ENCODE data around the gene CHD9.

Gene CHD9, protein sequence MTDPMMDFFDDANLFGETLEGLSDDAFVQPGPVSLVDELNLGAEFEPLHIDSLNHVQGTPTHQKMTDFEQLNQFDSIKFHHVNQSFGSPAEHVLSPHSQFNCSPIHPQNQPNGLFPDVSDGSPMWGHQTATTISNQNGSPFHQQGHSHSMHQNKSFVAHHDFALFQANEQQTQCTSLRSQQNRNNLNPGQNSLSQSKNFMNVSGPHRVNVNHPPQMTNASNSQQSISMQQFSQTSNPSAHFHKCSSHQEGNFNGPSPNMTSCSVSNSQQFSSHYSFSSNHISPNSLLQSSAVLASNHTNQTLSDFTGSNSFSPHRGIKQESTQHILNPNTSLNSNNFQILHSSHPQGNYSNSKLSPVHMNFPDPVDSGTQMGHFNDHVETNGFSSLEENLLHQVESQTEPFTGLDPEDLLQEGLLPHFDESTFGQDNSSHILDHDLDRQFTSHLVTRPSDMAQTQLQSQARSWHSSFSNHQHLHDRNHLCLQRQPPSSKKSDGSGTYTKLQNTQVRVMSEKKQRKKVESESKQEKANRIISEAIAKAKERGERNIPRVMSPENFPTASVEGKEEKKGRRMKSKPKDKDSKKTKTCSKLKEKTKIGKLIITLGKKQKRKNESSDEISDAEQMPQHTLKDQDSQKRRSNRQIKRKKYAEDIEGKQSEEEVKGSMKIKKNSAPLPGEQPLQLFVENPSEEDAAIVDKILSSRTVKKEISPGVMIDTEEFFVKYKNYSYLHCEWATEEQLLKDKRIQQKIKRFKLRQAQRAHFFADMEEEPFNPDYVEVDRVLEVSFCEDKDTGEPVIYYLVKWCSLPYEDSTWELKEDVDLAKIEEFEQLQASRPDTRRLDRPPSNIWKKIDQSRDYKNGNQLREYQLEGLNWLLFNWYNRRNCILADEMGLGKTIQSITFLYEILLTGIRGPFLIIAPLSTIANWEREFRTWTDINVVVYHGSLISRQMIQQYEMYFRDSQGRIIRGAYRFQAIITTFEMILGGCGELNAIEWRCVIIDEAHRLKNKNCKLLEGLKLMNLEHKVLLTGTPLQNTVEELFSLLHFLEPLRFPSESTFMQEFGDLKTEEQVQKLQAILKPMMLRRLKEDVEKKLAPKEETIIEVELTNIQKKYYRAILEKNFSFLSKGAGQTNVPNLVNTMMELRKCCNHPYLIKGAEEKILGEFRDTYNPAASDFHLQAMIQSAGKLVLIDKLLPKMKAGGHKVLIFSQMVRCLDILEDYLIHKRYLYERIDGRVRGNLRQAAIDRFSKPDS (N-terminal part only)

GRCh38 chr16:53054670-53055485 is at the start of gene CHD9:
CHD9 (plus strand) TSS chr16:53054991; CDS start chr16:53156090, 101,099 bp downstream.
- no peaks in the 10 kb centered on the region for H3K36me3 ChIP-seq (ENCODE audit: control insufficient read depth, insufficient read depth, low read length)
- H3K9ac ChIP-seq (ENCODE audit: low read length), result peak within 1 kb of the TSS; percentile 78
- peaks cover 30% of the 10 kb centered on the region for H3K4me1 ChIP-seq (ENCODE audit: control insufficient read depth, insufficient read depth, low read length)
- H3K4me3 ChIP-seq (ENCODE audit: low read length), result peak within 1 kb of the TSS; percentile 72
- H3K9me3 ChIP-seq (ENCODE audit: control insufficient read depth, low read length), result no peaks in the 10 kb centered on the region
- H3K27me3 ChIP-seq (ENCODE audit: control insufficient read depth, insufficient read depth, low read length), result no peaks in the 10 kb centered on the region

DNA sequence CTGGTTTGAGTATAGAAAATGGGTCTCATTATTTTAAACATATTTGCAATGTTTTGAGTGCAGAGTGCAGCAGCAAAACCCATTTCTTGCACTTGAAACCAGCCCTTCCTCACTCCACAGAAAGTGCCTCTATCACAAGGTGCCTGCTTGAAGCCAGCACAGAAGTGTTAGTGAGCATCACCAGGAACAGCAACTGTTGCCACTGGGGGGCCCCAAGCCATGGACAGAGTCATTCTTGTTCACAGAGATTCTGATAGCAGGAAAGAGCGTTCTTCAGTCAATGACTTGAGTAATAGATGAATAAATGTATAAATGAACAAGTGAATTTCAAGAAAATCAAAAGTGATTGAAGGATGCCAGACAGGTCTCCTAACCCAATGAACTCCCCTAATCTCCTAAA is 47.7 kb upstream of the CHD9 start:
- Histone ChIP-seq H3K36me3 (ENCODE audit: control insufficient read depth, insufficient read depth, low read length) (no peaks in the 10 kb centered on the region), H3K9me3 (ENCODE audit: control insufficient read depth, low read length) (no peaks in the 10 kb centered on the region), H3K4me1 (ENCODE audit: control insufficient read depth, insufficient read depth, low read length) (no peaks in the 10 kb centered on the region), H3K27me3 (ENCODE audit: control insufficient read depth, insufficient read depth, low read length) (no peaks in the 10 kb centered on the region), H3K9ac (ENCODE audit: low read length) (no peak overlapping the region), H3K4me3 (ENCODE audit: low read length) (no peak overlapping the region)

DNA sequence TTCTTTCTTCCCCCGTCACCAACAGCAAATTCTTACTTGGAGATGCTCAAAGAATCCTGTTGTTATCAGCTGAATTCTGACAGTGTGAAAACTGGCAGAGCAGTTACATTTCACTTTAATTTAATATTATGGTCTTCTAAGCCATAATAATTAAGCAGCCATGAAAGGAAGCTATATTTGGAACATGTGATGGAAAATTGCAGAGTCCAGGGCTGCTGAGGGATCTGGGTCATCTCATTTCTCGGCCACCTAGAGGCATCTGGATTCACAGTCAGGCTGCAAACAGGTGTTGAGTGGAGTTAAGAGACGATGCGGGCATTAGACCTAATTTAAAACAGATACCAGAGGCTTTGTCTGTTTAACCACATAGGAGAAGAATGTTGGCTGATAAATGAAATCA is 40.5 kb upstream of the CHD9 start:
- no peaks in the 10 kb centered on the region for H3K36me3 ChIP-seq (ENCODE audit: control insufficient read depth, insufficient read depth, low read length)
- no peaks in the 10 kb centered on the region for H3K9me3 ChIP-seq (ENCODE audit: control insufficient read depth, low read length)
- no peaks in the 10 kb centered on the region for H3K27me3 ChIP-seq (ENCODE audit: control insufficient read depth, insufficient read depth, low read length)
- H3K4me3 ChIP-seq (ENCODE audit: low read length), result no peak overlapping the region
- no peaks in the 10 kb centered on the region for H3K4me1 ChIP-seq (ENCODE audit: control insufficient read depth, insufficient read depth, low read length)
- H3K9ac ChIP-seq (ENCODE audit: low read length), result no peak overlapping the region

DNA sequence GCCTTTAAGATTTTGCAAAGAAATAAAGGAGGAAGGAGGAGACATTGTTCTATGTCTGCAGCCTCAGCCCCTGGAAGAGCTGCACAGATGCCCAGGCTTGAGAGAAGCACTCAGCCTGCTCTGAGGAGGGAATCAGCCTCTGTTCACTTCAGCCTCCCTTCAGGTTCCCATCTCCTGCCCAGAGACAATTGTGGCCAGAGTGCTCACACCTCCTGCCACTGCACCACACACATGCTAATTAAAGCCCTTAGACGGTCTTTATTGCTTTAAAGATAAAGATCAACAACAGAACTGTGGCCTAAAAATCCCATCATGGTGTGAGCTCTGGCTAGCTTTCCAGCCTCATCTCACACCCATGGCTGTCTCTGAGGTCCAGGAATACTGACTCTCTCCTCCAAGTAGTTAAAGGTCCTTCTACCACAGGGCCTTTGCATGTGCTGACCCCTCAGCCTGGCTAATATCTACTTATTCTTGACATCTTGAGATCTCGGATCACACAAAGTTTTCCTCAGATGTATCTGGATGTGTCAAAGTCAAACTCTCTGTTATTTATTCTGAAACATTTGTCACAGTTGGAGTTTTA is 35.9 kb upstream of the CHD9 start:
- Histone ChIP-seq H3K36me3 (ENCODE audit: control insufficient read depth, insufficient read depth, low read length) (no peaks in the 10 kb centered on the region), H3K9me3 (ENCODE audit: control insufficient read depth, low read length) (no peaks in the 10 kb centered on the region), H3K4me1 (ENCODE audit: control insufficient read depth, insufficient read depth, low read length) (no peaks in the 10 kb centered on the region), H3K27me3 (ENCODE audit: control insufficient read depth, insufficient read depth, low read length) (no peaks in the 10 kb centered on the region), H3K4me3 (ENCODE audit: low read length) (no peak overlapping the region), H3K9ac (ENCODE audit: low read length) (no peak overlapping the region)

- Histone ChIP-seq H3K4me3 (ENCODE audit: low read length) (no peak overlapping the region), H3K27me3 (ENCODE audit: control insufficient read depth, insufficient read depth, low read length) (no peaks in the 10 kb centered on the region), H3K36me3 (ENCODE audit: control insufficient read depth, insufficient read depth, low read length) (no peaks in the 10 kb centered on the region), H3K9ac (ENCODE audit: low read length) (no peak overlapping the region), H3K9me3 (ENCODE audit: control insufficient read depth, low read length) (no peaks in the 10 kb centered on the region), H3K4me1 (ENCODE audit: control insufficient read depth, insufficient read depth, low read length) (no peaks in the 10 kb centered on the region)
Observed at GRCh38 chr16:53022374-53022773, 32.4 kb upstream of the CHD9 start.

DNA sequence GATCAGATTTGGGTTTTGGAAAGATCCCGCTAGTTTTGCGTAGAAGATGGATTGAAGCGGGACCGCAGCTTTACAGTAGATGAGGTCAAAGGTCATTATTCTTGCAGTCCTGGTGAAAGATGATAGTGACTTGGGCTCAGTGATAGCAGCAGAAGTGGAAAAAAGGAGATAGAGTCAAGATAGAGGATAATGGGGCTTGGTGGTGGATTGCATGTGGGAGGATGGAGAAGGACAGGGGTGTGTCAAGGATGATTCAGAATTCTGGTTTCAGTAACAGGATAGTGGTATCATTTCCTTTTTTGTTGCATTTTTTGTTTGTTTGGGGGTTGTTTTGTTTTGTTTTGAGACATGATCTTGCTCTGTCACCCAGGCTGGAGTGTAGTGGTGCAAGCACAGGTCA is 30.7 kb upstream of the CHD9 start:
- Histone ChIP-seq H3K36me3 (ENCODE audit: control insufficient read depth, insufficient read depth, low read length) (no peaks in the 10 kb centered on the region), H3K9me3 (ENCODE audit: control insufficient read depth, low read length) (no peaks in the 10 kb centered on the region), H3K9ac (ENCODE audit: low read length) (no peak overlapping the region), H3K4me1 (ENCODE audit: control insufficient read depth, insufficient read depth, low read length) (no peaks in the 10 kb centered on the region), H3K4me3 (ENCODE audit: low read length) (no peak overlapping the region), H3K27me3 (ENCODE audit: control insufficient read depth, insufficient read depth, low read length) (no peaks in the 10 kb centered on the region)

GRCh38 chr16:53029971-53030370 is 24.8 kb upstream of the CHD9 start:
- no peaks in the 10 kb centered on the region for H3K4me1 ChIP-seq (ENCODE audit: control insufficient read depth, insufficient read depth, low read length)
- no peaks in the 10 kb centered on the region for H3K9me3 ChIP-seq (ENCODE audit: control insufficient read depth, low read length)
- no peaks in the 10 kb centered on the region for H3K36me3 ChIP-seq (ENCODE audit: control insufficient read depth, insufficient read depth, low read length)
- H3K27me3 ChIP-seq (ENCODE audit: control insufficient read depth, insufficient read depth, low read length), result no peaks in the 10 kb centered on the region
- H3K4me3 ChIP-seq (ENCODE audit: low read length), result no peak overlapping the region
- H3K9ac ChIP-seq (ENCODE audit: low read length), result no peak overlapping the region

- Histone ChIP-seq H3K27me3 (ENCODE audit: control insufficient read depth, insufficient read depth, low read length) (no peaks in the 10 kb centered on the region), H3K4me3 (ENCODE audit: low read length) (no peak overlapping the region), H3K9ac (ENCODE audit: low read length) (no peak overlapping the region), H3K9me3 (ENCODE audit: control insufficient read depth, low read length) (no peaks in the 10 kb centered on the region), H3K4me1 (ENCODE audit: control insufficient read depth, insufficient read depth, low read length) (no peaks in the 10 kb centered on the region), H3K36me3 (ENCODE audit: control insufficient read depth, insufficient read depth, low read length) (no peaks in the 10 kb centered on the region)
Observed at GRCh38 chr16:53031323-53031942, 23.4 kb upstream of the CHD9 start.

GRCh38 chr16:53034306-53034705 is 20.5 kb upstream of the CHD9 start:
- Histone ChIP-seq H3K36me3 (ENCODE audit: control insufficient read depth, insufficient read depth, low read length) (no peaks in the 10 kb centered on the region), H3K9ac (ENCODE audit: low read length) (no peak overlapping the region), H3K9me3 (ENCODE audit: control insufficient read depth, low read length) (no peaks in the 10 kb centered on the region), H3K4me1 (ENCODE audit: control insufficient read depth, insufficient read depth, low read length) (no peaks in the 10 kb centered on the region), H3K4me3 (ENCODE audit: low read length) (no peak overlapping the region), H3K27me3 (ENCODE audit: control insufficient read depth, insufficient read depth, low read length) (no peaks in the 10 kb centered on the region)

- Histone ChIP-seq H3K4me3 (ENCODE audit: low read length) (no peak overlapping the region), H3K9ac (ENCODE audit: low read length) (no peak overlapping the region), H3K36me3 (ENCODE audit: control insufficient read depth, insufficient read depth, low read length) (no peaks in the 10 kb centered on the region), H3K27me3 (ENCODE audit: control insufficient read depth, insufficient read depth, low read length) (no peaks in the 10 kb centered on the region), H3K4me1 (ENCODE audit: control insufficient read depth, insufficient read depth, low read length) (no peaks in the 10 kb centered on the region), H3K9me3 (ENCODE audit: control insufficient read depth, low read length) (no peaks in the 10 kb centered on the region)
Observed at GRCh38 chr16:53035176-53035942, 19.4 kb upstream of the CHD9 start.
